Endothelial cell (in vitro differentiated cells): Measurements from ENCODE around the gene SHQ1. TPM values are rescaled to one million over a fixed set of nuclear protein-coding genes. Genes with fewer than 3 reads are reported as not detected.

ENCODE experiments used
- DNase-seq: peaks from one replicate; pipeline ENCODE4 v3.0.0; 2021; ENCODE audit warnings: low spot score
- H3K27ac Mint-ChIP-seq: one replicate; pipeline ENCODE4 v1.8.0; 2021; ENCODE audit warnings: mixed read lengths, inconsistent platforms; ENCODE audit not compliant: unreplicated experiment
- H3K27me3 Mint-ChIP-seq: one replicate; pipeline ENCODE4 v1.8.0; 2021; ENCODE audit warnings: mild to moderate bottlenecking, moderate library complexity, mixed read lengths, inconsistent platforms; ENCODE audit not compliant: unreplicated experiment
- H3K36me3 Mint-ChIP-seq: one replicate; pipeline ENCODE4 v1.8.0; 2021; ENCODE audit warnings: mild to moderate bottlenecking, low read depth, mixed read lengths, inconsistent platforms; ENCODE audit not compliant: unreplicated experiment
- H3K4me1 Mint-ChIP-seq: one replicate; pipeline ENCODE4 v1.8.0; 2021; ENCODE audit warnings: mild to moderate bottlenecking, mixed read lengths, inconsistent platforms; ENCODE audit not compliant: unreplicated experiment
- H3K4me3 Mint-ChIP-seq: one replicate; pipeline ENCODE4 v1.8.0; 2021; ENCODE audit warnings: mild to moderate bottlenecking, mixed read lengths, inconsistent platforms; ENCODE audit not compliant: unreplicated experiment
- H3K9me3 Mint-ChIP-seq: one replicate; pipeline ENCODE4 v1.8.0; 2021; ENCODE audit warnings: mixed read lengths, inconsistent platforms; ENCODE audit not compliant: unreplicated experiment
- CTCF ChIP-seq: fragments of 200-600 bp; sonication (generic); IDR thresholded peaks from one replicate; pipeline ENCODE4 v1.5.0; 2021; ENCODE audit warnings: antibody characterized with exemption; ENCODE audit not compliant: unreplicated experiment
- total RNA-seq: library from RNA; stranded (reverse); fragmentation: NEBNext Ultra II Directional; extraction: Animal tissue kit (Norgen Biotek cat#: 25700); gene quantifications from one replicate; pipeline ENCODE4 v1.2.1, GENCODE V29; 2021; ENCODE audit not compliant: unreplicated experiment

SHQ1 gene
- total RNA-seq, 1 donor from 2014 or later = 26.9 TPM

GRCh38 chr3:72820415-72820814, 27.8 kb downstream of the SHQ1 start:
- H3K27me3 Mint-ChIP-seq = peaks cover 2% of the 10 kb centered on the region
- no peak overlapping the region for H3K27ac Mint-ChIP-seq
- no peak overlapping the region for H3K4me3 Mint-ChIP-seq
- no peak for DNase-seq
- H3K9me3 Mint-ChIP-seq = no peaks in the 10 kb centered on the region
- H3K4me1 Mint-ChIP-seq = peaks cover 14% of the 10 kb centered on the region
- H3K36me3 Mint-ChIP-seq = no peaks in the 10 kb centered on the region
- no peak for TF ChIP-seq CTCF

GRCh38 chr3:72818905-72819304, 29.3 kb downstream of the SHQ1 start:
- no peaks in the 10 kb centered on the region for H3K9me3 Mint-ChIP-seq
- H3K4me3 Mint-ChIP-seq = no peak overlapping the region
- H3K36me3 Mint-ChIP-seq = no peaks in the 10 kb centered on the region
- DNase-seq = no peak
- H3K27me3 Mint-ChIP-seq = peaks cover 2% of the 10 kb centered on the region
- no peak for TF ChIP-seq CTCF
- peaks cover 20% of the 10 kb centered on the region for H3K4me1 Mint-ChIP-seq
- no peak overlapping the region for H3K27ac Mint-ChIP-seq

GRCh38 chr3:72818092-72818773, 30.0 kb downstream of the SHQ1 start:
- no peaks in the 10 kb centered on the region for H3K27me3 Mint-ChIP-seq
- H3K9me3 Mint-ChIP-seq = no peaks in the 10 kb centered on the region
- peak; percentile 27 for DNase-seq
- H3K36me3 Mint-ChIP-seq = no peaks in the 10 kb centered on the region
- peak; percentile 47 for TF ChIP-seq CTCF
- peak overlapping the region; percentile 13 for H3K27ac Mint-ChIP-seq
- peaks cover 20% of the 10 kb centered on the region for H3K4me1 Mint-ChIP-seq
- H3K4me3 Mint-ChIP-seq = no peak overlapping the region

- no peak for DNase-seq
- H3K4me1 Mint-ChIP-seq = peaks cover 28% of the 10 kb centered on the region
- no peak for TF ChIP-seq CTCF
- H3K36me3 Mint-ChIP-seq = no peaks in the 10 kb centered on the region
- no peaks in the 10 kb centered on the region for H3K27me3 Mint-ChIP-seq
- no peak overlapping the region for H3K27ac Mint-ChIP-seq
- H3K4me3 Mint-ChIP-seq = no peak overlapping the region
- H3K9me3 Mint-ChIP-seq = no peaks in the 10 kb centered on the region
Observed at GRCh38 chr3:72816862-72817355, 31.3 kb downstream of the SHQ1 start.

- H3K4me3 Mint-ChIP-seq = no peak overlapping the region
- DNase-seq = no peak
- no peaks in the 10 kb centered on the region for H3K36me3 Mint-ChIP-seq
- H3K27me3 Mint-ChIP-seq = no peaks in the 10 kb centered on the region
- TF ChIP-seq CTCF = no peak
- no peak overlapping the region for H3K27ac Mint-ChIP-seq
- peaks cover 49% of the 10 kb centered on the region for H3K4me1 Mint-ChIP-seq
- no peaks in the 10 kb centered on the region for H3K9me3 Mint-ChIP-seq
Observed at GRCh38 chr3:72814308-72814707, 33.9 kb downstream of the SHQ1 start.
